Activated T-cell treated with anti-CD3 and anti-CD28 coated beads, Interleukin-2, amount 50 U/mL, for 4 hours (primary cell): Measurements from ENCODE around the gene ZNF182. TPM values are rescaled to one million over a fixed set of nuclear protein-coding genes. Genes with fewer than 3 reads are reported as not detected.
"Not testable (repeated sequence)": the region's sequence is repeated elsewhere in the genome, so short reads cannot be mapped to it uniquely, and the experiment has no call there.

ENCODE experiments used
- ATAC-seq, 2 donors: fragments of 200-7000 bp; cut with Tn5 transposase; one replicate each; pipeline ENCODE4 v1.10.0; 2021
- DNase-seq: peaks from one replicate; pipeline ENCODE4 v3.0.0-alpha.2; 2020
- H3K27me3 Mint-ChIP-seq: one replicate; pipeline ENCODE4 v1.8.0; 2021; ENCODE audit warnings: low read depth, mixed read lengths
- H3K36me3 Mint-ChIP-seq: one replicate; pipeline ENCODE4 v1.8.0; 2022; ENCODE audit warnings: mixed read lengths; ENCODE audit not compliant: insufficient read depth
- H3K4me1 Mint-ChIP-seq: one replicate; pipeline ENCODE4 v1.8.0; 2021; ENCODE audit warnings: low read depth, mixed read lengths
- H3K4me3 Mint-ChIP-seq: one replicate; pipeline ENCODE4 v1.8.0; 2021; ENCODE audit warnings: mild to moderate bottlenecking, moderate library complexity, mixed read lengths
- H3K9me3 Mint-ChIP-seq: one replicate; pipeline ENCODE4 v1.8.0; 2021; ENCODE audit warnings: mixed read lengths
- total RNA-seq, 3 donors: library from RNA; stranded (reverse); gene quantifications; one replicate each; pipeline ENCODE4 v1.2.1, GENCODE V29; 2021

The ZNF182 gene
- total RNA-seq: 1 to 10 TPM; 3.3 to 4.0 (median 3.7) TPM

GRCh38 chrX:48003758-48004457, at the start of gene ZNF182:
TSS of gene ZNF182 (minus strand) at chrX:48003989. CDS start at chrX:48002609, 1,380 bp downstream.
- peaks cover 23% of the 10 kb centered on the region for H3K4me1 Mint-ChIP-seq
- DNase-seq (peak; percentile 86), ATAC-seq (peak; percentile 97 to 98)
- H3K36me3 Mint-ChIP-seq: peaks cover 7% of the 10 kb centered on the region
- no peaks in the 10 kb centered on the region for H3K9me3 Mint-ChIP-seq
- H3K27me3 Mint-ChIP-seq: no peaks in the 10 kb centered on the region
- H3K4me3 Mint-ChIP-seq: peak within 1 kb of the TSS; percentile 95

GRCh38 chrX:48046846-48047245, 43.1 kb upstream of the ZNF182 start:
- no peaks in the 10 kb centered on the region for H3K4me1 Mint-ChIP-seq
- no peak for DNase-seq
- no peaks in the 10 kb centered on the region for H3K9me3 Mint-ChIP-seq
- no peak overlapping the region for H3K4me3 Mint-ChIP-seq
- H3K36me3 Mint-ChIP-seq: peaks cover 9% of the 10 kb centered on the region
- H3K27me3 Mint-ChIP-seq: no peaks in the 10 kb centered on the region
- no peak for ATAC-seq

GRCh38 chrX:48045410-48046311, 41.9 kb upstream of the ZNF182 start:
- H3K36me3 Mint-ChIP-seq: peaks cover 9% of the 10 kb centered on the region
- H3K27me3 Mint-ChIP-seq: no peaks in the 10 kb centered on the region
- DNase-seq (no peak), ATAC-seq (no peak)
- no peaks in the 10 kb centered on the region for H3K4me1 Mint-ChIP-seq
- H3K9me3 Mint-ChIP-seq: no peaks in the 10 kb centered on the region
- no peak overlapping the region for H3K4me3 Mint-ChIP-seq

GRCh38 chrX:48043056-48043455, 39.3 kb upstream of the ZNF182 start:
- H3K4me1 Mint-ChIP-seq: no peaks in the 10 kb centered on the region
- peaks cover 9% of the 10 kb centered on the region for H3K36me3 Mint-ChIP-seq
- H3K27me3 Mint-ChIP-seq: no peaks in the 10 kb centered on the region
- DNase-seq (no peak), ATAC-seq (no peak)
- no peak overlapping the region for H3K4me3 Mint-ChIP-seq
- H3K9me3 Mint-ChIP-seq: no peaks in the 10 kb centered on the region

GRCh38 chrX:48035891-48036290, 32.1 kb upstream of the ZNF182 start:
- Mint-ChIP-seq H3K4me1 (no peaks in the 10 kb centered on the region), H3K36me3 (peaks cover 3% of the 10 kb centered on the region), H3K4me3 (no peak overlapping the region), H3K9me3 (no peaks in the 10 kb centered on the region), H3K27me3 (no peaks in the 10 kb centered on the region)
- ATAC-seq: no peak
- DNase-seq: no peak

GRCh38 chrX:48030641-48031173, 26.9 kb upstream of the ZNF182 start:
- not testable (repeated sequence) for H3K9me3 Mint-ChIP-seq, H3K4me3 Mint-ChIP-seq, H3K4me1 Mint-ChIP-seq, DNase-seq, ATAC-seq, H3K27me3 Mint-ChIP-seq, H3K36me3 Mint-ChIP-seq

- Mint-ChIP-seq H3K4me1 (peaks cover 7% of the 10 kb centered on the region), H3K9me3 (no peaks in the 10 kb centered on the region), H3K27me3 (no peaks in the 10 kb centered on the region)
These were observed 26.4 kb upstream of the ZNF182 start for GRCh38 chrX:48030237-48030636.

GRCh38 chrX:48028091-48028490, 24.3 kb upstream of the ZNF182 start:
- DNase-seq (no peak), ATAC-seq (no peak)
- H3K9me3 Mint-ChIP-seq: no peaks in the 10 kb centered on the region
- peaks cover 7% of the 10 kb centered on the region for H3K4me1 Mint-ChIP-seq
- H3K36me3 Mint-ChIP-seq: no peaks in the 10 kb centered on the region
- H3K27me3 Mint-ChIP-seq: no peaks in the 10 kb centered on the region
- H3K4me3 Mint-ChIP-seq: no peak overlapping the region

More at GRCh38 chrX:48030237-48030636, 26.4 kb upstream of the ZNF182 start:
- no peak for DNase-seq
- H3K4me3 Mint-ChIP-seq: no peak overlapping the region
- ATAC-seq: no peak
- H3K36me3 Mint-ChIP-seq: no peaks in the 10 kb centered on the region

- H3K9me3 Mint-ChIP-seq, H3K4me1 Mint-ChIP-seq, ATAC-seq, H3K36me3 Mint-ChIP-seq, DNase-seq, H3K4me3 Mint-ChIP-seq, H3K27me3 Mint-ChIP-seq: not testable (repeated sequence)
These were observed 23.8 kb upstream of the ZNF182 start for GRCh38 chrX:48027545-48027944.

GRCh38 chrX:48025561-48025960, 21.8 kb upstream of the ZNF182 start:
- Mint-ChIP-seq H3K4me1 (peaks cover 14% of the 10 kb centered on the region), H3K9me3 (no peaks in the 10 kb centered on the region), H3K27me3 (no peaks in the 10 kb centered on the region), H3K4me3 (no peak overlapping the region), H3K36me3 (no peaks in the 10 kb centered on the region)
- DNase-seq (no peak), ATAC-seq (peak in 1 of 2 donors; percentile 29)

GRCh38 chrX:48022738-48023137, 18.9 kb upstream of the ZNF182 start:
- H3K4me1 Mint-ChIP-seq: peaks cover 18% of the 10 kb centered on the region
- H3K4me3 Mint-ChIP-seq: peak overlapping the region; percentile 46
- DNase-seq (no peak), ATAC-seq (no peak)
- H3K9me3 Mint-ChIP-seq: no peaks in the 10 kb centered on the region
- H3K36me3 Mint-ChIP-seq: no peaks in the 10 kb centered on the region
- H3K27me3 Mint-ChIP-seq: no peaks in the 10 kb centered on the region

GRCh38 chrX:48022100-48022499, 18.3 kb upstream of the ZNF182 start:
- no peak for ATAC-seq
- no peaks in the 10 kb centered on the region for H3K27me3 Mint-ChIP-seq

GRCh38 chrX:48021026-48021900, 17.5 kb upstream of the ZNF182 start:
- H3K36me3 Mint-ChIP-seq: no peaks in the 10 kb centered on the region
- no peaks in the 10 kb centered on the region for H3K9me3 Mint-ChIP-seq
- peaks cover 16% of the 10 kb centered on the region for H3K4me1 Mint-ChIP-seq
- H3K27me3 Mint-ChIP-seq: no peaks in the 10 kb centered on the region
- peak overlapping the region; percentile 96 for H3K4me3 Mint-ChIP-seq
- peak; percentile 68 for DNase-seq
- ATAC-seq: peak; percentile 57 to 64

More at GRCh38 chrX:48022100-48022499, 18.3 kb upstream of the ZNF182 start:
- no peaks in the 10 kb centered on the region for H3K9me3 Mint-ChIP-seq
- DNase-seq: no peak
- no peaks in the 10 kb centered on the region for H3K36me3 Mint-ChIP-seq
- H3K4me1 Mint-ChIP-seq: peaks cover 18% of the 10 kb centered on the region
- H3K4me3 Mint-ChIP-seq: no peak overlapping the region

- H3K36me3 Mint-ChIP-seq, H3K27me3 Mint-ChIP-seq, H3K9me3 Mint-ChIP-seq, DNase-seq: not testable (repeated sequence)
- Mint-ChIP-seq H3K4me1 (peaks cover 12% of the 10 kb centered on the region), H3K4me3 (peak overlapping the region; percentile 60)
- peak; percentile 66 to 71 for ATAC-seq
These were observed 16.7 kb upstream of the ZNF182 start for GRCh38 chrX:48020472-48020871.
